DND-41 (cell line): ENCODE data around the gene ZSCAN30.

Experiments used
- CTCF ChIP-seq: IDR thresholded peaks from 2 replicates; pipeline ENCODE4 v1.5.1; 2012; ENCODE audit warnings: borderline replicate concordance, low read length, moderate library complexity, mild to moderate bottlenecking; ENCODE audit not compliant: poor library complexity, severe bottlenecking; ENCODE audit errors: extremely low read depth
- EZH2 ChIP-seq: IDR thresholded peaks from 3 replicates; pipeline ENCODE4 v1.6.1; 2012; ENCODE audit warnings: borderline replicate concordance, low read depth, mild to moderate bottlenecking, moderate library complexity, low read length, inconsistent platforms; ENCODE audit not compliant: severe bottlenecking

GRCh38 chr18:35283923-35284794 lies 5.9 kb downstream of the ZSCAN30 start:
- no peak for TF ChIP-seq CTCF
- no peak for TF ChIP-seq EZH2
